NCI-H748 (cell line): ENCODE measurements around the gene RHBDL3.
A peak's percentile ranks its signal among the peaks of the same experiment; 100 is the strongest.

Experiments
- DNase-seq: peaks from one replicate; lab custom pipeline; 2025; ENCODE audit not compliant: unreplicated experiment; lab: John Stamatoyannopoulos, UW

RHBDL3 gene

DNA sequence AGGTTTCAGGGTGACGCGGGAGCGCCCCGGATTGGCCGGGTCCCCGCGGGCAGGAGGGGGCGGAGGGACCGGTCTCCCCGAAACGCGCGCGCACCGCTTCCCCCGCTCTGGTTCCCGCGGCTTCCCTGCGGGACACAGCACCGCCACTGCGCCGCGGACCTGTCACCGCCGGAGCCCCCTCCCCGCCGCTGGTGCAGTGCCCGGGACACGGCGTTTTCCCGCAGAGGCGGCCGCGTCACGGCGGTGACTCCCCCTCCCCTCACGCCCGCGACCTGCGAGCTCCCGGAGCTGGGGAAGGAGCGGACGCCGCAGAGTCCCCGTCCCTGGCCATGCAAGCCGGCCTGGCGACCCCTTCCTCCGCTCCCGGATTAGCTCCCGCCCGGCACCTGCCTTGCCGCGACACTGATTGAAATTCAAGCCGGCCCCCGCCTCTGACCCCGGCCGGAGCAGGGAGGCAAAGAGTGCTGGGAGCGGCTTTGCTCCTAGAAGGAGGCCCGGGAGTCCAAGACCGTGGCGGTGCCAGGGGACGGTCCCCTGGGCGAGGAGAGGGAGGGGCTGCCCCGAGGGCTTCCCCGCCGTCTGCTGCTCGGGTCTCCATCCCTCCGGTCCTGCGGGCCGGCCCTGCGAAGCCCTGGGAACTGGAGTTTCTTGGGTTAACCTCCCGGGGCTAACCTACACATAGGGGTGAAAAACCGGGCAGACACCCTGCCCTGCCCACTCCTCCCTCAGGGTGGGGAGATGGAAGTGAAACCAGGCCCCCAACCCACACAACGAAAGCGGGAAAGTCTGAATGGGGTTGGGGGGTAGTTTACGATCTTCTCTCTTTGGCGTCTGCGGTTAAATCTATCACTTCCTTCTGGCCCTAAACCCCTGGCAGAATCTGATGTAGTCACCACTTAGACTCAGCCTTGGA, 1.0 kb downstream of the RHBDL3 start:
- DNase-seq = peak; percentile 51

- DNase-seq = peak; percentile 63
Measured at GRCh38 chr17:32267690-32268205, 2.1 kb downstream of the RHBDL3 start.

GRCh38 chr17:32268734-32269288, 3.2 kb downstream of the RHBDL3 start:
- no peak for DNase-seq

DNA sequence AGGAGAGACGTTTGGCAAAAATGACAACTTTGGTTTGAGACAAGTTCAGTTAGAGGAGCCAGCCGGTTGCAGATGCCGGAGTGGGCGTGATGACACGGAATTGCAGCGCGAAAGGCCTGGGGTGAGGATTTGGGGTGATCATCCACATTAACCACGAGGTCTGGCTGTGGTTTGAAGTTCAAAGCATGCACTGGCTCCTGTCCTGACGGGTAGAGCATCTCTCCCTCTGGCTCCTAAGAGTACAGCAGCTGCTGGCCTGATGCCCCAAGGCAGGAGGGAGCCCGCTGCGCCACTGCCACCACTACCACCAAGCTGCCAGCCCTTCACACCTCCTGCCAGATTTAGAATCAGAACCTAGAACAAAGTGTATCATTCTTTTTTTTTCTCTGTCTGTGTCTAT, 3.7 kb downstream of the RHBDL3 start:
- DNase-seq = no peak

GRCh38 chr17:32271844-32272243, 6.2 kb downstream of the RHBDL3 start:
- DNase-seq = no peak

GRCh38 chr17:32274101-32274500, 8.5 kb downstream of the RHBDL3 start:
- no peak for DNase-seq

GRCh38 chr17:32274643-32275042, 9.0 kb downstream of the RHBDL3 start:
- DNase-seq = no peak

- DNase-seq = no peak
Measured at GRCh38 chr17:32275060-32276042, 9.7 kb downstream of the RHBDL3 start.

DNA sequence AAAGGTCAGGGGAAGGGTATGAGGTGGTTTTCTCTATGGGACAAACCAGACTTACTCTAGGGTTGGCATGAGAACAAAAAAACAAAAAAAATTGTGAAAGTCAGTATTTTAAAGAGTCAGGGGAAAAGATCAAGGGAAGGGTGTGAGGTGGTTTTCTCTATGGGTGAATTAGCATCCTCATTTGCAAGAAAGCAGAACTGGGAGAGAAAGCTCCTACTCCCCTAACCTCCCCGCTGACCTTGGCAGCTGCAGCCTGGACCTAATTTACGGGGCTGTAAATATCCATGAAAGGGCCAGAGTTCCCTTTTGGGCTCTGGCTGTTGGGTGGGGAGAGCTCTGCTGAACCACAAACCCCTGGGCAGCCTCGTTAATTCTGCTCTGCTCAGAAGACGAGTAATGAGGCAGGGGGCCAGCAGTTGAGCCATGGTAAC, 10.6 kb downstream of the RHBDL3 start:
- no peak for DNase-seq

DNA sequence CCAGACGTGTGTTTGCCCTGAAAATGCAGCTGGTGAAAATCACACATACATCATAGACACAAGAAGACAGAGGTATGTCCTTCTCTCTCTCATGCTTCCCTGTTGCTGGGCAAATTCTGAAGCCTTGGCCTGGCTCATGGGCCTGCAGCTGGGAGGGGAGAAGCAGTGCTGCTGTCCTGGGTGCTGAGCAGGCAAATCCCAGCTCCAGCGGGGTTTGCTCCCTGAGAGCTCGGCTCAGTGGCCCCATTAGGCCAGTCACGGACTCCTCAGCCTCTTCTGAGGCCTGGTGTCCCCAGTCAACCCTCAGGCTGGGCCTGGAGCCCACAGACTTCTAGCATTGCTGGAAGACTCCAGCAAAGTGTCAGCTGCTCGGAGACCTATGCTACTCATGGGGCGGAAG, 11.7 kb downstream of the RHBDL3 start:
- no peak for DNase-seq

DNA sequence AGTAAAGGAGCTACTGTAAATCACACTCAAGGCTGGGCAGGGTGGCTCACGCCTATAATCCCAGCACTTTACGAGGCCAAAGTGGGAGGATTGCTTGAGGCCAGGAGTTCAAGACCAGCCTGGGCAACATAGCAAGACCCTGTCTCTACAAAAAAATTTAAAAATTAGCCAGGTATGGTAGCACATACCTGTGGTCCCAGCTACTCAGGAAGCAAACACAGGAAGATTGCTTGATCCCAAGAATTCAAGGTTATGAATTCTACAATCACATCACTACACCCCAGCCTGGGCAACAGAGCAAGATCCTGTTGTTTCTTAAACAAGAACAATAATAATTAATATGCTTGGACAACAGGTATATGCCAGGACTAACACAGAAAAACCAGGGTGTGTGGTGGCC, 13.2 kb downstream of the RHBDL3 start:
- no peak for DNase-seq

GRCh38 chr17:32279891-32280716, 14.5 kb downstream of the RHBDL3 start:
- DNase-seq = no peak

- peak; percentile 81 for DNase-seq
Measured at GRCh38 chr17:32281011-32281451, 15.4 kb downstream of the RHBDL3 start.

DNA sequence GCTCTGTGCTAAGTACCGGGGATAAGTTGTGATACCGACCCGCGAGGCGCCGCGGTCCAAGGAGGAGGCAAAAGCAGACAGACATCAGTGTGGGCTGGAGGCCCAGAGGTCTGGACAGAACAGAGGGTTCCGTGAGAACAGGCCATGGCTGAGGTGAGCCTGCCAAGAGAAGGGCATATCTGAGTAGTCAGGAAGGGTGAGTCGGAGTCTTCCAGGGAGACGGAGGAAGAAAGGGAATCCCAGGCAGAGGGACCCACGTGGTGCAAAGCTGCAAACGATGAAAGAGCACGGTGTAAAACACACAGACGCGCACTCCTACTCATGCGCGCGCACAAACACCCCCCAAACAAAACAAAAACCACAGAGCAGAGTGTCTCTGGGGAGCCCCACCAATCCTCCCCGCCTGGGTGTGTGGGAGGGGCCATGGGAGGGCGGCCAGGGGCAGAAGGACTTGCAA, 18.1 kb downstream of the RHBDL3 start:
- no peak for DNase-seq

DNA sequence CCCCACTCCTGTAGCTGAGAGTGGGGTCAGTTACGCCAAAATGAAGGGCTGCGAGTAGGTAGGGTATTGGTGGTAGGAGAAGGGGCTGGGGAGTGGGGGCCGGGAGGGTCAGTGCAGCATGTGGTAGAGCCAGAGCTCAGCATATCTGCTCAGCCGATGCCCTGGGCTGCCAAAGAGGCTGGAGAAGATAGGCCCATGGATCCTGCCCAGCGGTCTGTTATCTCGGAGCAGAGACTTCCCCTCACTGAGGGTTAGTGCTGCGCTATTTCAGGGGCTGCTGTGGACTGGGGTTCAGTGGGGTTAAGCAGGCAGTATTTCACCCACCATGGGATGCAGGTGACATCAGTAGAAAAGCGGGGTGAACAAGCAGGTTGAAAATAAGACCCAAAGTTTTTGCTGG, 19.7 kb downstream of the RHBDL3 start:
- DNase-seq = no peak

DNA sequence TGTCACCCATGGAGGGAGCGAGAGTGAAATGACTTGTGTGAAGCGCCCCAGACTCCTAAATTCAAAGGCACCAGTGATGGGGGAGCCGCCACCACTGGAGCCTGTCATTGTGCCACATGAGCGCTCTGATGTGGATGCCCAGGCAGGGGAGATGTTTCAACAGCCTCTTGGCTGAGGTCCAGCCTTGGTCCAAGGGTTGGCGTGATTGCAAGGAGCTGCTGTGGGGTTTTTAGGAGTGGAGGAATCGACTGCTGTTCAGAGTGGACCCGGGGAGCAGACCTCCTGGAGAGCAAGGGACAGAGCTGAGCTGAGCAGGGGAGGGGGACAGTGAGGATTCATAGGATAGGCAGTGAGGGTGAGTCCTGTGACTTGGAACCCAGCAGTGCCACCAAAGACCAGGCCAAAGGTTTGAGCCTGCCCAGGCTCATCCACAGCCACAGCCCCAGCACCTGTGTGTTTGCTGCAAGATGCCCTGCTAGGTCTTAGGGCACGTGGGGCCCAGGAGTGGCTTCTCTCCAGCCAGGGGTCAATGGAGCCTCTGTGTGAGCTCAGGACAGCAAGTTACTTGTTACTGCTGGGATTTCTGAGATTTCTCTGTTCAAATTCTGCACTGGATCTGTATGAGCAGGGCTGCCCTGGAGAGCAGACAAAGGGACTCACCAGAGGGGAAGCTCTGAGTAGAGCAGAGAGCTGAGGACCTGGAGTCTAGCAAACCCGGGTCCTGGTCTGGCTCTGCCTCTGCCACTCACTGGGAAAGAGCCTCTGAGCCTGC, 20.3 kb downstream of the RHBDL3 start:
- no peak for DNase-seq

DNA sequence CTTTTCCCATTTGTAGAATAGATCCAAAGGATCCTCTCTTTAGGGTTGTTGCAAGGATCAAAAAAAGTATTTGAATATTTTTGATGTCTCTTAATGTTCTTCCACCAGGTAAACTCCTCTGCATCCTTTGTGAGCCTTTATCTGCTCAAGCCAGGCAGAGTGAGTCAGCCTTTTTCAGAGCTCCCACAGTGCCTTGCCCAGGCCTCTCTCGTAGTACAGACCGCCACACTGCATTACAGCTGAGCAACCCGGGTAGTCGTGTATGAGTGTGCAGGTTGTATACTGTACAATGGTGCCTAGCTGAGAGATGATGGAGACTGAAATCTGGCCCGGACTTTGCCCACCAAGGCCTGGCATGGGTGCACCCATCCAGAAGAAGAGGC, 20.9 kb downstream of the RHBDL3 start:
- DNase-seq = no peak

DNA sequence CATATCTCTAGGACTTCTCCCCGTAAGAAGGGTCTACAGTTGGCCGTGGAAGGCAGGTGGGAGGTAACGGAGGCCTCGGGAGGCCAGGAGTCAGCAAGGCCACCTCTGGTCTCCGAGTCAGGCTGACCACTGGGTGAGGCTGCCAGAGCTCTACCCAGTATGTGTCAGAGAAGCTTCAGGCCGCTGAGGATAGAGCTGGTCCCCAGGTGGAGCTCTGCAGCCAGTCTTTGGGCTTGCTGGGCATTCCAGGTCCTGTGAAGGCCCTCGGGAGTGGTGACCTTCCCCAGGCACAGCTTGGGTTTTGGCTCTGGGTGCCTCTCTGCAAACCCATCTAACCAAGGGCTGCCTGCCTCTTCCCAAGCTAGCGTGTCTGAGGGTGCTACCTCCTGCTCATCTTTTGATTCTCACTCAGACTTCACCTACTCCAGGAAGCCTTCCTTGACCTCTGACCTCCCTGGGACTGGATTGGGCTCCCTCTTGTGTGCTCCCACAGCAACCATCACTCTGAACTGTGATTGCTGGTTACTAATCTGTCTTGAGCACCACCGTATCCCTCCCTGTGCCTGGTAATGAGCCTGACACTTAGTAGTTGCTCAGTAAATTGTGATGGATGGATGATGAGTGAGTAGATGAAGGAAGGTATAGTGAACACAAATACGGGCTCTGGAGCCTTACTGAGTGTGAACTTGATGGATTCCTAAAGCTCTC, 22.3 kb downstream of the RHBDL3 start:
- DNase-seq = no peak

- no peak for DNase-seq
Measured at GRCh38 chr17:32288615-32289014, 23.0 kb downstream of the RHBDL3 start.
